Lower lobe of right lung (tissue), 2 donors: ENCODE measurements around the gene GALR2. TPM values are rescaled to one million over a fixed set of nuclear protein-coding genes. Genes with fewer than 3 reads are reported as not detected.

Experiments used
- ATAC-seq, 2 donors: fragments of 200-7000 bp; cut with Tn5 transposase; one replicate each; pipeline ENCODE4 v1.9.1; 2020 to 2022; ENCODE audit warnings: mild to moderate bottlenecking in 2 of 2, moderate library complexity in 2 of 2
- DNase-seq: peaks from one replicate; pipeline ENCODE4 v3.0.0-alpha.2; 2020
- H3K27ac ChIP-seq: fragments of 200-600 bp; one replicate; pipeline ENCODE4 v1.8.0; 2022
- H3K27me3 ChIP-seq: fragments of 200-600 bp; one replicate; pipeline ENCODE4 v1.8.0; 2022; ENCODE audit warnings: low read depth
- H3K36me3 ChIP-seq: fragments of 200-600 bp; one replicate; pipeline ENCODE4 v1.8.0; 2022; ENCODE audit warnings: mild to moderate bottlenecking
- H3K4me1 ChIP-seq: fragments of 200-600 bp; one replicate; pipeline ENCODE4 v1.8.0; 2022
- H3K4me3 ChIP-seq: fragments of 200-600 bp; one replicate; pipeline ENCODE4 v1.8.0; 2022; ENCODE audit warnings: mild to moderate bottlenecking
- H3K9me3 ChIP-seq: fragments of 200-600 bp; one replicate; pipeline ENCODE4 v1.8.0; 2022
- CTCF ChIP-seq: fragments of 200-600 bp; IDR thresholded peaks from one replicate; pipeline ENCODE4 v1.8.0; 2022; ENCODE audit warnings: antibody characterized with exemption, mild to moderate bottlenecking
- intact Hi-C: fragments of 100-400 bp; cut with DNase I; formaldehyde crosslinking; loops from one replicate; pipeline ENCODE4 v1.11.0; 2022
- total RNA-seq: library from RNA; stranded (reverse); fragmentation: NEBNext Ultra II Directional; extraction: Animal tissue kit (Norgen Biotek cat#: 25700); gene quantifications from one replicate; pipeline ENCODE4 v1.2.1, GENCODE V29; 2021
- donor health status: DM: no; HTN: yes; CAD: no; lungs with severe emphysema.

The GALR2 gene
- total RNA-seq, 1 donor from 2014 or later = not detected

GRCh38 chr17:76032780-76033108, 41.8 kb upstream of the GALR2 start:
- ATAC-seq (no peak), DNase-seq (no peak)
- H3K4me1 ChIP-seq = peaks cover 9% of the 10 kb centered on the region
- H3K36me3 ChIP-seq = no peaks in the 10 kb centered on the region
- no peak overlapping the region for H3K27ac ChIP-seq
- no peaks in the 10 kb centered on the region for H3K9me3 ChIP-seq
- intact Hi-C loops = no loop called here
- H3K27me3 ChIP-seq = no peaks in the 10 kb centered on the region
- H3K4me3 ChIP-seq = no peak overlapping the region
- TF ChIP-seq CTCF = no peak

GRCh38 chr17:76033139-76033538, 41.4 kb upstream of the GALR2 start:
- Histone ChIP-seq H3K4me3 (no peak overlapping the region), H3K27me3 (no peaks in the 10 kb centered on the region), H3K27ac (no peak overlapping the region), H3K36me3 (peaks cover 3% of the 10 kb centered on the region), H3K9me3 (no peaks in the 10 kb centered on the region), H3K4me1 (peaks cover 9% of the 10 kb centered on the region)
- no peak for TF ChIP-seq CTCF
- ATAC-seq (no peak), DNase-seq (no peak)
- intact Hi-C loops = no loop called here

- peaks cover 18% of the 10 kb centered on the region for H3K36me3 ChIP-seq
- DNase-seq = no peak
- no peak overlapping the region for H3K27ac ChIP-seq
- no peak overlapping the region for H3K4me3 ChIP-seq
- peaks cover 4% of the 10 kb centered on the region for H3K4me1 ChIP-seq
- no peaks in the 10 kb centered on the region for H3K9me3 ChIP-seq
- H3K27me3 ChIP-seq = no peaks in the 10 kb centered on the region
- TF ChIP-seq CTCF = no peak
- intact Hi-C loops = no loop called here
- ATAC-seq = no peak
Measured at GRCh38 chr17:76034428-76035350, 39.9 kb upstream of the GALR2 start.

GRCh38 chr17:76036497-76037261, 37.9 kb upstream of the GALR2 start:
- intact Hi-C loops = no loop called here
- no peak overlapping the region for H3K4me3 ChIP-seq
- peaks cover 38% of the 10 kb centered on the region for H3K36me3 ChIP-seq
- H3K4me1 ChIP-seq = no peaks in the 10 kb centered on the region
- ATAC-seq = no peak
- TF ChIP-seq CTCF = no peak
- no peaks in the 10 kb centered on the region for H3K27me3 ChIP-seq
- no peak overlapping the region for H3K27ac ChIP-seq
- no peak for DNase-seq
- H3K9me3 ChIP-seq = no peaks in the 10 kb centered on the region

GRCh38 chr17:76038050-76038449, 36.5 kb upstream of the GALR2 start:
- H3K4me3 ChIP-seq = no peak overlapping the region
- intact Hi-C loops = no loop called here
- no peak for ATAC-seq
- H3K27me3 ChIP-seq = no peaks in the 10 kb centered on the region
- H3K36me3 ChIP-seq = peaks cover 52% of the 10 kb centered on the region
- no peak for DNase-seq
- H3K4me1 ChIP-seq = no peaks in the 10 kb centered on the region
- H3K9me3 ChIP-seq = no peaks in the 10 kb centered on the region
- TF ChIP-seq CTCF = no peak
- H3K27ac ChIP-seq = no peak overlapping the region
